Bronchial smooth muscle cell (primary cell): ENCODE measurements around the gene MTCL1. TPM values are rescaled to one million over a fixed set of nuclear protein-coding genes. Genes with fewer than 3 reads are reported as not detected.

Experiments
- total RNA-seq: library from RNA; depleted of rRNA; stranded (reverse); fragments of >200 nt; gene quantifications from 2 replicates; pipeline ENCODE4 v1.2.1, GENCODE V29; 2014

The MTCL1 gene
- 32.9 and 46.7 TPM in 2 replicates for total RNA-seq

GRCh38 chr18:8705238-8705960, at the start of gene MTCL1:
Gene MTCL1, plus strand, starts transcription at chr18:8705556. Its CDS starts 105 bp downstream, at chr18:8705661.

Other genes starting within 250 kb of the MTCL1 start
- gene RAB12, start 96.1 kb upstream of the MTCL1 start, total RNA-seq: 50.9 and 52.7 TPM in 2 replicates